ENCODE results near the gene AKNA.

DNA sequence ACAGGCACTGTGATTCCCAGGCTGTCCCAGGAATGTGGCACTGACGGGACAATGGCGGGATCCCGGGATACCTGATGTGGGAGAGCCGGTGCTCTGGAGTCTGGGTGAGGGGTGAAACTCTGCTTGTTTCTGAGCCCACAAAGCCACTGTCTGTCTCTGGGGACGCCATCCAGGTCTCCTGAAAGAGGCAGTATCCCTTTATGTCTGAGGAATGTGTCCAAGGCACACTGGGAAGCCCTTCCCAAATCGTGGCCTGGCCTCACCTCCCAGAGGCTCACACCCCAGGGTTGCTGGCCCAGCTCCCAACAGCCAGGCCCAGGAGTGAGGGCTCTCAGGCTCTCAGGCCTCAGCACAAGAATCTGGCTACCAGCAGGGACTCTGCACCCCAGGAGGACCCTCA lies 31.0 kb downstream of the AKNA start:
- TF ChIP-seq CTCF (IDR thresholded peaks at IDR 0.05; ENCODE audit: low read length) (no peak), EZH2 (optimal IDR thresholded peaks at IDR 0.05; ENCODE audit: low read depth, low read length) (no peak)
